HepG2 (cell line): ENCODE results near the gene PTPRCAP. TPM values are rescaled to one million over a fixed set of nuclear protein-coding genes. Genes with fewer than 3 reads are reported as not detected.
A peak's percentile ranks its signal among the peaks of the same experiment; 100 is the strongest.

Experiments used
- ATAC-seq: fragments of 200-7000 bp; cut with Tn5 transposase; 3 replicates; pipeline ENCODE4 v1.9.1; 2020; ENCODE audit warnings: mild to moderate bottlenecking, moderate library complexity
- BruUV-seq: library from RNA; stranded (reverse); fragments of 400-500 nt; replicated peaks from 2 replicates; lab custom pipeline; 2021; lab: Mats Ljungman, UMichigan
- CTCF ChIA-PET: fragments of 300-600 bp; formaldehyde crosslinking; extraction: SDS; loops from one replicate; lab custom pipeline; 2021; ENCODE audit warnings: low total read pairs, inconsistent platforms, low intra/inter-chr PET ratio; lab: Yijun Ruan, JAX
- POLR2A ChIA-PET: fragments of 350-600 bp; sonication (Branson Sonifier 250); formaldehyde crosslinking; loops from one replicate; lab custom pipeline; 2020; ENCODE audit warnings: antibody characterized with exemption, inconsistent platforms; lab: Yijun Ruan, JAX
- DNase-seq: peaks from one replicate; pipeline ENCODE4 v3.0.0-alpha.2; 2015; ENCODE audit warnings: low spot score
- FAIRE-seq: peaks from 3 replicates; lab custom pipeline; 2011; peaks lifted over from hg19 to GRCh38; lab: Jason Lieb, UNC
- H2AFZ ChIP-seq: one replicate; pipeline ENCODE4 v1.6.1; 2011; ENCODE audit warnings: low read length, inconsistent platforms
- H3K27ac ChIP-seq: fragments of 300-600 bp; 3 replicates; pipeline ENCODE4 v1.8.0; 2011; ENCODE audit warnings: mixed run types, mild to moderate bottlenecking, mixed read lengths, low read length, inconsistent platforms; ENCODE audit not compliant: insufficient read depth; ENCODE audit errors: extremely low read length
- H3K27me3 ChIP-seq, 2 experiments: fragments of 200-600 bp in 1 of 2; 2 replicates in 1 of 2; 3 replicates in 1 of 2; pipeline versions ENCODE4 v1.6.0 to v1.8.0; 2011; ENCODE audit warnings: low read length in 2 of 2, mild to moderate bottlenecking in 2 of 2, moderate library complexity in 2 of 2, inconsistent platforms in 1 of 2; ENCODE audit not compliant: insufficient read depth in 2 of 2, control insufficient read depth in 1 of 2
- H3K36me3 ChIP-seq, 2 experiments: fragments of 200-600 bp in 1 of 2; replicated peaks in 1 of 2; 2 replicates in 1 of 2; 3 replicates in 1 of 2; pipeline versions ENCODE4 v1.5.1 to v1.8.0; 2011; ENCODE audit warnings: low read length in 2 of 2, inconsistent platforms in 1 of 2; ENCODE audit not compliant: insufficient read depth in 2 of 2, control insufficient read depth in 1 of 2
- H3K4me1 ChIP-seq: 2 replicates; pipeline ENCODE4 v1.5.1; 2012; ENCODE audit warnings: low read length, inconsistent platforms; ENCODE audit not compliant: insufficient read depth
- H3K4me2 ChIP-seq: 2 replicates; pipeline ENCODE4 v1.6.0; 2011; ENCODE audit warnings: low read depth, low read length, inconsistent platforms
- H3K4me3 ChIP-seq, 3 experiments: fragments of 200-600 bp in 1 of 3; sonication (generic), shearing (Covaris generic) in 1 of 3; replicated peaks in 1 of 3; 2 replicates each; pipeline ENCODE4 v1.5.1; 2011 to 2016; ENCODE audit warnings: low read length in 3 of 3, inconsistent platforms in 2 of 3, low read depth in 2 of 3, mild to moderate bottlenecking in 2 of 3, control low read depth in 1 of 3, mixed read lengths in 1 of 3; ENCODE audit not compliant: insufficient read depth in 1 of 3
- H3K79me2 ChIP-seq: one replicate; pipeline ENCODE4 v1.6.1; 2011; ENCODE audit warnings: low read length, inconsistent platforms; ENCODE audit not compliant: insufficient read depth
- H3K9ac ChIP-seq: 2 replicates; pipeline ENCODE4 v1.6.0; 2011; ENCODE audit warnings: mild to moderate bottlenecking, low read depth, low read length, inconsistent platforms; ENCODE audit not compliant: insufficient read depth
- H3K9me3 ChIP-seq: 2 replicates; pipeline ENCODE4 v1.5.1; 2012; ENCODE audit warnings: mild to moderate bottlenecking, low read length
- H4K20me1 ChIP-seq: 2 replicates; pipeline ENCODE4 v1.6.0; 2011; ENCODE audit warnings: inconsistent platforms, mild to moderate bottlenecking, low read length, moderate library complexity; ENCODE audit not compliant: insufficient read depth
- NR3C1 ChIP-seq: sonication (generic); formaldehyde crosslinking; IDR thresholded peaks from 2 replicates; pipeline ENCODE4 v1.4.0; 2020; ENCODE audit warnings: missing genetic modification reagents
- ZKSCAN5 ChIP-seq: sonication (generic); formaldehyde crosslinking; IDR thresholded peaks from 2 replicates; pipeline ENCODE4 v1.5.1; 2020; ENCODE audit warnings: mild to moderate bottlenecking, missing genetic modification reagents
- ZNF556 ChIP-seq: sonication (generic); formaldehyde crosslinking; IDR thresholded peaks from 2 replicates; pipeline ENCODE4 v1.4.0; 2020; ENCODE audit warnings: mild to moderate bottlenecking, missing genetic modification reagents, borderline replicate concordance
- ZNF567 ChIP-seq: sonication (generic); formaldehyde crosslinking; IDR thresholded peaks from 2 replicates; pipeline ENCODE4 v1.8.1; 2023; ENCODE audit warnings: mild to moderate bottlenecking, missing genetic modification reagents, borderline replicate concordance
- WGBS: methylation state at CpG from one replicate; pipeline ENCODE4 v1.1.6; 2017; ENCODE audit warnings: low lambda C conversion rate; 5-methylcytosine and 5-hydroxymethylcytosine counted together
- in situ Hi-C: cut with HindIII; loops from 2 replicates; pipeline ENCODE4 v1.10.0; 2017; ENCODE audit warnings: low pct_unique_long_range_greater_than_20kb; ENCODE audit not compliant: extremely low pct_ligation_motif_present
- intact Hi-C: fragments of 100-400 bp; cut with micrococcal nuclease; formaldehyde crosslinking; loops from one replicate; pipeline ENCODE4 v1.10.0; 2022; ENCODE audit not compliant: unreplicated experiment
- polyA plus RNA-seq, 8 experiments: library from polyadenylated mRNA; depleted of rRNA in 3 of 8; stranded (reverse) in 7 of 8; unstranded in 1 of 8; fragments of >200 nt; fragmentation: Illumina TruSeq in 4 of 8; extraction: Trizol in 4 of 8; gene quantifications; 2 replicates each; pipeline versions ENCODE4 v1.2.1 to v1.2.3, GENCODE V29; 2011 to 2016; ENCODE audit warnings: low read depth in 4 of 8, missing spikeins in 1 of 8, mixed read lengths in 1 of 8; ENCODE audit not compliant: insufficient read depth in 1 of 8
- total RNA-seq, 5 experiments: library from RNA; depleted of rRNA; stranded (reverse); fragments of >200 nt; fragmentation: Illumina TruSeq; extraction: Trizol; gene quantifications; 2 replicates each; pipeline ENCODE4 v1.2.3, GENCODE V29; 2016; ENCODE audit warnings: low read depth in 1 of 5
- TF ChIP-seq, protein P1 (sequence below): sonication (generic); formaldehyde crosslinking; IDR thresholded peaks from 2 replicates; pipeline ENCODE4 v1.5.1; 2020; ENCODE audit warnings: mild to moderate bottlenecking, missing genetic modification reagents, moderate library complexity
- TF ChIP-seq, protein P2 (sequence below): sonication (generic); formaldehyde crosslinking; IDR thresholded peaks from 2 replicates; pipeline ENCODE4 v1.9.0; 2022; ENCODE audit warnings: low read depth, missing genetic modification reagents
- TF ChIP-seq, protein P3 (sequence below): sonication (generic); formaldehyde crosslinking; IDR thresholded peaks from 2 replicates; pipeline ENCODE4 v1.4.0; 2020; ENCODE audit warnings: mild to moderate bottlenecking, missing genetic modification reagents

The PTPRCAP gene
- total and polyA plus RNA-seq, 2 of the 13 experiments (the other 11 are each of a cell fraction or from before 2014, with no cell fraction given) = 0.60 to 0.70 TPM

DNA sequence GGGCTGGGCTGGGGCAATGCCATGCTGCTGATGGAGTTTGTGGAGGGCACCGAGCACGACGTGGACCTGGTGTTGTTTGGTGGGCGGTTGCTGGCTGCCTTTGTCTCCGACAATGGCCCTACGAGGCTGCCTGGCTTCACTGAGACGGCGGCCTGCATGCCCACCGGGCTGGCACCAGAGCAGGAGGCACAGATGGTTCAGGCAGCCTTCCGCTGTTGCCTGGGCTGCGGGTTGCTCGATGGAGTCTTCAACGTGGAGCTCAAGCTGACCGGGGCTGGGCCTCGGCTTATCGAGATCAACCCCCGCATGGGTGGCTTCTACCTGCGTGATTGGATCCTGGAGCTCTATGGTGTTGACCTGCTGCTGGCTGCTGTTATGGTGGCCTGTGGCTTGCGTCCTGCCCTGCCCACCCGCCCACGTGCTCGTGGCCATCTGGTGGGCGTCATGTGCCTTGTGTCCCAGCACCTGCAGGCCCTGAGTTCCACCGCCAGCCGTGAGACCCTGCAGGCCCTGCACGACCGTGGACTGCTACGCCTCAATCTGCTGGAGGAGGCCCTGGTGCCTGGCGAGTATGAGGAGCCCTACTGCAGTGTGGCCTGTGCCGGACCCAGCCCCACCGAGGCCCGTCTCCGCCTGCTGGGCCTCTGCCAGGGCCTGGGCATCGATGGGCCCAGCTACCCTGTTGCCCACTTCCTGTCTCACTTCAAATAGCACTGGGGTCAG is 13.4 kb downstream of the PTPRCAP start:
- Histone ChIP-seq H3K36me3 (no peaks in the 10 kb centered on the region), H4K20me1 (no peaks in the 10 kb centered on the region), H2AFZ (no peak overlapping the region), H3K27ac (no peak overlapping the region), H3K4me1 (peaks cover 54% of the 10 kb centered on the region), H3K4me2 (no peak overlapping the region), H3K4me3 (no peak overlapping the region), H3K27me3 (peaks cover 1 to 9% of the 10 kb centered on the region in 2 experiments; a peak in 2 of 5 replicates), H3K79me2 (peaks cover 8% of the 10 kb centered on the region), H3K9me3 (no peaks in the 10 kb centered on the region), H3K9ac (no peak overlapping the region)
- FAIRE-seq (no peak), ATAC-seq (no peak), DNase-seq (no peak)
- in situ Hi-C loops = no loop called here
- POLR2A ChIA-PET = interaction anchor here (0.6 to 7.4 kb wide), 6 partner anchors 20 to 50 kb away, joined by 3 to 78 read pairs (median 4); partner anchors contain the start of genes CLCF1, CORO1B, PPP1CA and TBC1D10C
- CTCF ChIA-PET = no interaction called here
- intact Hi-C loops = no loop called here
- 59% methylated on average over 10 of the region's 34 CpGs for WGBS
- BruUV-seq = no TSS peak
- TF ChIP-seq ZNF556 = no peak
- TF ChIP-seq NR3C1 (CRISPR knock-in tag) = no peak
- TF ChIP-seq, protein P1, sequence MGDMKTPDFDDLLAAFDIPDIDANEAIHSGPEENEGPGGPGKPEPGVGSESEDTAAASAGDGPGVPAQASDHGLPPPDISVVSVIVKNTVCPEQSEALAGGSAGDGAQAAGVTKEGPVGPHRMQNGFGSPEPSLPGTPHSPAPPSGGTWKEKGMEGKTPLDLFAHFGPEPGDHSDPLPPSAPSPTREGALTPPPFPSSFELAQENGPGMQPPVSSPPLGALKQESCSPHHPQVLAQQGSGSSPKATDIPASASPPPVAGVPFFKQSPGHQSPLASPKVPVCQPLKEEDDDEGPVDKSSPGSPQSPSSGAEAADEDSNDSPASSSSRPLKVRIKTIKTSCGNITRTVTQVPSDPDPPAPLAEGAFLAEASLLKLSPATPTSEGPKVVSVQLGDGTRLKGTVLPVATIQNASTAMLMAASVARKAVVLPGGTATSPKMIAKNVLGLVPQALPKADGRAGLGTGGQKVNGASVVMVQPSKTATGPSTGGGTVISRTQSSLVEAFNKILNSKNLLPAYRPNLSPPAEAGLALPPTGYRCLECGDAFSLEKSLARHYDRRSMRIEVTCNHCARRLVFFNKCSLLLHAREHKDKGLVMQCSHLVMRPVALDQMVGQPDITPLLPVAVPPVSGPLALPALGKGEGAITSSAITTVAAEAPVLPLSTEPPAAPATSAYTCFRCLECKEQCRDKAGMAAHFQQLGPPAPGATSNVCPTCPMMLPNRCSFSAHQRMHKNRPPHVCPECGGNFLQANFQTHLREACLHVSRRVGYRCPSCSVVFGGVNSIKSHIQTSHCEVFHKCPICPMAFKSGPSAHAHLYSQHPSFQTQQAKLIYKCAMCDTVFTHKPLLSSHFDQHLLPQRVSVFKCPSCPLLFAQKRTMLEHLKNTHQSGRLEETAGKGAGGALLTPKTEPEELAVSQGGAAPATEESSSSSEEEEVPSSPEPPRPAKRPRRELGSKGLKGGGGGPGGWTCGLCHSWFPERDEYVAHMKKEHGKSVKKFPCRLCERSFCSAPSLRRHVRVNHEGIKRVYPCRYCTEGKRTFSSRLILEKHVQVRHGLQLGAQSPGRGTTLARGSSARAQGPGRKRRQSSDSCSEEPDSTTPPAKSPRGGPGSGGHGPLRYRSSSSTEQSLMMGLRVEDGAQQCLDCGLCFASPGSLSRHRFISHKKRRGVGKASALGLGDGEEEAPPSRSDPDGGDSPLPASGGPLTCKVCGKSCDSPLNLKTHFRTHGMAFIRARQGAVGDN (CRISPR knock-in tag) = peak; percentile 29; the same call in 1 of the 2 replicates
- TF ChIP-seq, protein P2, sequence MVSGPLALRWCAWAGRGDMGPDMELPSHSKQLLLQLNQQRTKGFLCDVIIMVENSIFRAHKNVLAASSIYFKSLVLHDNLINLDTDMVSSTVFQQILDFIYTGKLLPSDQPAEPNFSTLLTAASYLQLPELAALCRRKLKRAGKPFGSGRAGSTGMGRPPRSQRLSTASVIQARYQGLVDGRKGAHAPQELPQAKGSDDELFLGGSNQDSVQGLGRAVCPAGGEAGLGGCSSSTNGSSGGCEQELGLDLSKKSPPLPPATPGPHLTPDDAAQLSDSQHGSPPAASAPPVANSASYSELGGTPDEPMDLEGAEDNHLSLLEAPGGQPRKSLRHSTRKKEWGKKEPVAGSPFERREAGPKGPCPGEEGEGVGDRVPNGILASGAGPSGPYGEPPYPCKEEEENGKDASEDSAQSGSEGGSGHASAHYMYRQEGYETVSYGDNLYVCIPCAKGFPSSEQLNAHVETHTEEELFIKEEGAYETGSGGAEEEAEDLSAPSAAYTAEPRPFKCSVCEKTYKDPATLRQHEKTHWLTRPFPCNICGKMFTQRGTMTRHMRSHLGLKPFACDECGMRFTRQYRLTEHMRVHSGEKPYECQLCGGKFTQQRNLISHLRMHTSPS (CRISPR knock-in tag) = peak; percentile 86
- TF ChIP-seq ZKSCAN5 (CRISPR knock-in tag) = no peak
- no peak for TF ChIP-seq ZNF567
- TF ChIP-seq, protein P3, sequence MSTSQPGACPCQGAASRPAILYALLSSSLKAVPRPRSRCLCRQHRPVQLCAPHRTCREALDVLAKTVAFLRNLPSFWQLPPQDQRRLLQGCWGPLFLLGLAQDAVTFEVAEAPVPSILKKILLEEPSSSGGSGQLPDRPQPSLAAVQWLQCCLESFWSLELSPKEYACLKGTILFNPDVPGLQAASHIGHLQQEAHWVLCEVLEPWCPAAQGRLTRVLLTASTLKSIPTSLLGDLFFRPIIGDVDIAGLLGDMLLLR (CRISPR knock-in tag) = no peak
